Activated naive CD8-positive, alpha-beta T cell treated with anti-CD3 and anti-CD28 coated beads for 36 hours (primary cell): ENCODE measurements around the gene XCL2. TPM values are rescaled to one million over a fixed set of nuclear protein-coding genes. Genes with fewer than 3 reads are reported as not detected.
"Not testable (repeated sequence)": the region's sequence is repeated elsewhere in the genome, so short reads cannot be mapped to it uniquely, and the experiment has no call there.

ENCODE experiments used
- DNase-seq: peaks from one replicate; pipeline ENCODE4 v3.0.0; 2021
- H3K27ac Mint-ChIP-seq: one replicate; pipeline ENCODE4 v1.8.0; 2022; ENCODE audit warnings: mild to moderate bottlenecking, moderate library complexity, mixed read lengths
- H3K27me3 Mint-ChIP-seq: one replicate; pipeline ENCODE4 v1.8.0; 2022; ENCODE audit warnings: mild to moderate bottlenecking, mixed read lengths
- H3K36me3 Mint-ChIP-seq: one replicate; pipeline ENCODE4 v1.8.0; 2021; ENCODE audit warnings: mild to moderate bottlenecking, mixed read lengths
- H3K4me1 Mint-ChIP-seq: one replicate; pipeline ENCODE4 v1.8.0; 2021; ENCODE audit warnings: mixed read lengths
- H3K4me3 Mint-ChIP-seq: one replicate; pipeline ENCODE4 v1.8.0; 2022; ENCODE audit warnings: mild to moderate bottlenecking, moderate library complexity, mixed read lengths
- H3K9me3 Mint-ChIP-seq: one replicate; pipeline ENCODE4 v1.8.0; 2022; ENCODE audit warnings: mixed read lengths
- total RNA-seq, 2 experiments: library from RNA; stranded (reverse); gene quantifications; one replicate each; pipeline ENCODE4 v1.2.3, GENCODE V29; 2021

Gene XCL2, protein sequence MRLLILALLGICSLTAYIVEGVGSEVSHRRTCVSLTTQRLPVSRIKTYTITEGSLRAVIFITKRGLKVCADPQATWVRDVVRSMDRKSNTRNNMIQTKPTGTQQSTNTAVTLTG
- total RNA-seq: 100 to 1,000 TPM; 136 to 139 TPM

DNA sequence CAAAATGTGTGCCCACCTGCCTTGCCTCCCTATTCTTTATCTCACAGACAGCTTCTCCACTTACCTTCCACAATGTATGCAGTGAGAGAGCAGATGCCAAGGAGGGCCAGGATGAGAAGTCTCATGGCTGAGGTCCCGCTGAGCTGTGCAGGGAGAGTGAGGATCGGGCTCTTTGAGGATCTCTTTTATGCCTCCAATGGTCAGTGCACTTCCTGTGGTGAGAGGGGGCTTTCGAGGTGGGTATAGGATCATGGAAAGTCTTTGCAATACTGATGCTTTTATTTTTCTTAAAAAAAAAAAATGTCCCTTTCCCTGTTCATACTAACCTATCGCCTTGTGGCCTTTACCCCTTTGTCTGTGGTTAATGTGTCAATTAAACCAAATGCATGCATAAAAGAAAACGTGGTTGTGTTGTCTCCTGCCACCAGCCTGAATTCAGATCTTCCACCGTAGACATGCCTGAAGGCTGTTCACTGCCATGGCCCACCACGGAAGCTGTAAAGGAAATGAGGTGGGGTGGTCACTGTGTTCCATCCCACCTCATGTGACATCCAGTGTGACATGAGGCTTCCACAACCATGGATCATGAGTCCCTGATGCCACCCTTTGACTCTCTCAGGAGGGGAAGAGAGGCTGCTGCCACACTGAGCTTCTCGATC lies at the start of gene XCL2:
XCL2 (minus strand) TSS at position 158 of the 659 bp plus-strand sequence; CDS start at position 125, 33 bp downstream.
- Mint-ChIP-seq H3K27ac (peak within 1 kb of the TSS; percentile 84), H3K4me3 (peak within 1 kb of the TSS; percentile 79)

DNA sequence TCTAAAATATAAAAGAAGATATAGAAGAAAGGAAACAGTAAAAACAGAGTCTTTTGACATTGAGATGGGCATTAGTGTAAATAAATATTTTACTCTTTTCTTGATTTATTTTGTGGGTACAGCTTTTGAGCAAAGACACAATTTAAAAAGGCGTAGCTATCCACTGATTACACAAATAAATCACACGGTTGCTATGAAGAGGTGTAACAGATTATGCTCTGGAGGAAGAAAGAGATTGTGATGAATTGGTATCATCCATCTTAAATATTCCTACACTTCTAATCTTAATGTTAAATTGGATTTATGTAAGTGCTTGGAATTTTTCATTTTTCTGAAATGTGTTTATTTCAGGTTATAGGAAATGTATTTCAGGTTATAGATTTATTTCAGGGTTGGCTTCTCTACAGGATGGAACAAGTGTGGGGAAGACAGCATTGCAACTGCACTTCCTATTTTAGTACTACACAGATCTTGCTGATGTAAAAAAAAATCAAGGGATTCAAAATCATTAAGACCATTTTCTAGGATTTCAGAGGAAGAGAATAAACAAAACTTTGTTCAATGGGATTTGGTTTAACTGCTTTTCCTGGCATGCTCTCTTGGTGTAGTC lies 47.9 kb upstream of the XCL2 start:
- Mint-ChIP-seq H3K36me3 (peaks cover 3% of the 10 kb centered on the region), H3K9me3 (peaks cover 6% of the 10 kb centered on the region), H3K4me3 (no peak overlapping the region), H3K27me3 (no peaks in the 10 kb centered on the region), H3K4me1 (no peaks in the 10 kb centered on the region), H3K27ac (no peak overlapping the region)
- no peak for DNase-seq

More for the DNA sequence above, at the start of gene XCL2:
- Mint-ChIP-seq H3K36me3 (peaks cover 38% of the 10 kb centered on the region), H3K9me3 (peaks cover 17% of the 10 kb centered on the region), H3K4me1 (peaks cover 20% of the 10 kb centered on the region)
- H3K27me3 Mint-ChIP-seq, DNase-seq: not testable (repeated sequence)

DNA sequence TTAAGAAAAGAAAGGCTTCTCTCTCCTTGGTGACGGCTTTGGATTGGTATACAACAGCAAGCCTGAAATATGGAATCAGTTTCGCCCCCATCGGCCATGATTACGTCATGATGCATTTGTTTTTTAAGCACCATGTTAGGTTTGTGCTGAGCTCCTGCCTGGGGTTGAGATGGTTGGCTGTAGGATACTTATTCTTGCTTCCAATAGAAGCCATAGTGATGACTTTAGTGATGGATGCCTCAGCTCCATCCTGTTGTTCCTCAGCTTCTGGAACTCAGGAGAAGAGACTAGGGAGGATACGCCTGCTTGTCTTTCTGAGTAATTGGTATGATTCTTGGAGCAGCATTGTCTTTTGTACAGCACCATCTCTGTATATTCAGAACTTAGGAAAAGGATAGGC lies 47.3 kb upstream of the XCL2 start:
- H3K27me3 Mint-ChIP-seq: no peaks in the 10 kb centered on the region
- no peak overlapping the region for H3K27ac Mint-ChIP-seq
- DNase-seq: no peak
- peaks cover 6% of the 10 kb centered on the region for H3K9me3 Mint-ChIP-seq
- H3K4me1 Mint-ChIP-seq: no peaks in the 10 kb centered on the region
- H3K36me3 Mint-ChIP-seq: peaks cover 3% of the 10 kb centered on the region
- no peak overlapping the region for H3K4me3 Mint-ChIP-seq

DNA sequence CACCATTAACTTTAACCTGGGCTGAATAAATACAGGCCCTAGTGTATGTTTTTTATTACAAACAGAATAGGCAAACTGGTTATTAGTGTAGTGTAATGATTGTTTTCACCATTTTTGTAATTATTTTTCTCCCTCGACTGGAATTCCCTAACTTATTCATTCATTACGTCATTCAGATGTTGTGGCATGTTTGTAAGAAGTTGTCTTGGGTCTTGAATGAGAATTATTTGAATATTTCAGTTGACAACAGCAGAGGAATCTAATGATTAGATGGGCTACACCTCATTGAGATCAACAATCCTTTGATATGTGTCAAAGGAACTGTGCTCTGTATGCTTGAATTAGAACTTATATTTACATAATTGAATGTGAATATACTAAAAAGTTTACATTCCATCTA lies 45.4 kb upstream of the XCL2 start:
- no peak overlapping the region for H3K4me3 Mint-ChIP-seq
- DNase-seq: no peak
- no peak overlapping the region for H3K27ac Mint-ChIP-seq
- H3K36me3 Mint-ChIP-seq: peaks cover 3% of the 10 kb centered on the region
- peaks cover 5% of the 10 kb centered on the region for H3K9me3 Mint-ChIP-seq
- no peaks in the 10 kb centered on the region for H3K4me1 Mint-ChIP-seq
- H3K27me3 Mint-ChIP-seq: no peaks in the 10 kb centered on the region

DNA sequence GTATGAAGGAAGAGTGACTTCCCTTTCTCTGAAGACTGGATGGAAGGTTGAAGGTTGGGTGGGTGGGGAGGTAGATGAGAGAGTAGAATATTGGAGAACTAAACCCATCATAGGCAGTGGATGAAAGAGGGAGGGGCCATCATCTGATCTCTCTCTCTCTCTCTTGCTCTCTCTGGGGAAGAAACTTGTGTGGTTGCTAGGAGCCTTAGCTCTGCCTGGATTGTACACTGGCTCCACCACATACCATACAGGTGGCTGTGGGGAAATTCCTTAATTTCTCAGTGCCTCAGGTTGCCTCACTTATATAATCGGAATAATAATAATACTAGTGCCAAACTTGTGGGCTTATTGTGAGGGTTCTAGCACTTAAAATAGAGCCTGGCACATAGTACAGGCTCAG lies 42.1 kb upstream of the XCL2 start:
- H3K27me3 Mint-ChIP-seq: no peaks in the 10 kb centered on the region
- DNase-seq: no peak

DNA sequence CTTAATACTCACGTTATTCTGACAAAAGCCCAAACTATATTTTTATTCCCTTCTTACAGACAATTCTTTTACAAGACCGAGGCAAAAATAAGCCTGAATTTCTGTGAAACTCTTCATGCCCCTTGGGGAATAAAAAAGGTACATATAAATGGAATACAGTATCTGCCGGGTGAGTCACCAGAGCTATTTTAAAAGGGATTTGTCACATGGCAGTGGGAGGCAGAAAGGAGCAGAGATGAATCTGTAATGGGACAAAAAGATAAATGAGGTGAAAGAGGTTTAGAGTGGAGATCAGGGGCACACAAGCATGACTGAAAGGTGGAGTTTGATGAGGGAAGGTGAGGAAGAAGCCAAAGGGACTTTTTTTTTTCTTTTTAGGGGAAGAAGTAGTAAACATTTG lies 41.4 kb upstream of the XCL2 start:
- Mint-ChIP-seq H3K27me3 (no peaks in the 10 kb centered on the region), H3K27ac (no peak overlapping the region), H3K4me1 (no peaks in the 10 kb centered on the region), H3K4me3 (no peak overlapping the region), H3K9me3 (peaks cover 5% of the 10 kb centered on the region), H3K36me3 (peaks cover 3% of the 10 kb centered on the region)
- DNase-seq: no peak

More for the DNA sequence above, 42.1 kb upstream of the XCL2 start:
- no peak overlapping the region for H3K4me3 Mint-ChIP-seq
- H3K36me3 Mint-ChIP-seq: peaks cover 3% of the 10 kb centered on the region
- H3K9me3 Mint-ChIP-seq: peaks cover 5% of the 10 kb centered on the region
- no peaks in the 10 kb centered on the region for H3K4me1 Mint-ChIP-seq
- H3K27ac Mint-ChIP-seq: no peak overlapping the region

DNA sequence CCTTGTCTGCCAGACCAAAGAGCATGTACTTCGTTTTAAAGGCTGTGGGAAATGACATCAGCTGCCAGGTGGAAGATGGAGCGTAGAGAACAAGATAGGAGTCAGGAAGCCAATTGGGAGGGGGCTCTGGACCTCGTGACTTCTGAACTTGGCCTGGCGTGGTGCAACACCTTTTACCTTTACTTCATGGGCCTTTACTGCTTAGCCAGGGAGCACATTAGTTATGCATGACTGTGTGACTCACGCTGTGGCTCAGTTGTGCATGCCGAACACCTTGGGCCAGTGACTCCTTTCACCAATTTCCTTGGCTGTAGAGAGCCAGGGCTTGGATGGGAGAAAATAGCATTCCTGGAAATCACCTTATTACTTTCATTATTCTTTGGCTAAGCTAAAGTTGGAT lies 39.8 kb upstream of the XCL2 start:
- Mint-ChIP-seq H3K4me1 (peaks cover 7% of the 10 kb centered on the region), H3K27me3 (no peaks in the 10 kb centered on the region), H3K4me3 (no peak overlapping the region), H3K27ac (no peak overlapping the region), H3K9me3 (peaks cover 5% of the 10 kb centered on the region), H3K36me3 (peaks cover 14% of the 10 kb centered on the region)
- no peak for DNase-seq

DNA sequence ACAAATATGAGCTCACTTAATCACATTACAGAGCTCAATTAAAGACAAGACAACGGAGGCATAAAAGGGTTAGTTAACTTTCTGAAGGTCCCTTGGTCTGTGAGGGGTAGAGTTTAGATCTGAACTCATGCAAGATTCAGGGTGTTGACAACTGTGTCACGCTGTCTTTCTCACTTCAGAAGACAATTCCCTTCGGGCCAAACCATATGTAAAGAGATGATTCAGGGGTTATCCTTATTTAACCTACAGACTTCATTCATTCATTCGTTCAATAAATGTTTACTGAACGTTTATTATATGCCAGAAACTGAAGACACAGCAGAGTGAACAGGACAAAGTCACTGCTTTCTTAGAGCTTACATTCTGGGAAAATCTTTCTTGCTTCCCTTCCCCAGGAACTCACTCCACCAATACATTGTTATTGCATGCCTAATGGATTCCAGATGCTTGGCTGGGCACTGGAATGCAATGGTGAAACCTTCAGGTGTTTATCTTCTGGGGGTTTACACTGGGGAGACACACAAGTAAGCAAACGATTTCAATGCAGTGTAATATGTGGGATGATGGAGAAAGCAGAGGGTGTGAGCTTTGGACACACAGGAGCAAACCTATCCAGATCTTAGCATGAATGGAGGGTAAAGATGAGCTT lies 39.0 kb upstream of the XCL2 start:
- H3K36me3 Mint-ChIP-seq: peaks cover 18% of the 10 kb centered on the region
- peaks cover 5% of the 10 kb centered on the region for H3K9me3 Mint-ChIP-seq
- no peak overlapping the region for H3K27ac Mint-ChIP-seq
- H3K27me3 Mint-ChIP-seq: no peaks in the 10 kb centered on the region
- DNase-seq: no peak
- H3K4me3 Mint-ChIP-seq: no peak overlapping the region
- peaks cover 9% of the 10 kb centered on the region for H3K4me1 Mint-ChIP-seq

DNA sequence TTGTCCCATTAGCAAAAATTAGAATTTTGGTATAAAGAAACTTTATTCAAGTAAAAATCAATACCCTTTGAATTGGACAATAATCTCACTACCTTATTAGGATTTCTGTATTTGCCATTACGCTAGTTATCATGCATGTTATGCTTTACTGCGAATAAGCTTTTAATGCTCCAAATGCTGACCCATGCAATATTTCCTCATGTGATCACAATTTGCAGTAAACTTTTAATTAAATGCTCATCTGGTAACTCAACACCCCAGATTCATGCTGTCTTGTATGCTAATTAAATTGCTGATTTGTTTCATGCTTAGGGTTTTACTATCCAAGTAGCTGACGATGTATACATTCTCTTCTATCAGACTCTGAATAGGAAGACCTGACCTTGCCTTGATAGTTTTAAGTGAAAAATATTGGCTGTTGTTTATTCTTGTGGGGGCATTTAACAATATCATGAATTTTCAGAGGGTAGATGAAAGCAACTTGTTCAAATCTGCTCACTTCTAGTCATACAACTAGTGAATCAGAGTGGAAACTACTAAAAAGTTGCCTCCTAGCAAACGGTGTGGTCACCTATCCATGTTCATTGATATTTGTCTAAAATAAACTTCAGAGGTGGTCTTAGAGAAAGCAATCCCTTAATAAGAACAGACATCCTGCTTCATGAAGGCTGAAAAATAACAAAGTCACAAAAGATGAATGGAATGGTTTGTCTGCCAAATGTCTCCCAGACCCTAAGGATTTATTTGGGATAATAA lies 38.2 kb upstream of the XCL2 start:
- DNase-seq: no peak
- Mint-ChIP-seq H3K4me3 (no peak overlapping the region), H3K27ac (no peak overlapping the region), H3K4me1 (peaks cover 9% of the 10 kb centered on the region), H3K27me3 (no peaks in the 10 kb centered on the region), H3K36me3 (peaks cover 21% of the 10 kb centered on the region), H3K9me3 (no peaks in the 10 kb centered on the region)

DNA sequence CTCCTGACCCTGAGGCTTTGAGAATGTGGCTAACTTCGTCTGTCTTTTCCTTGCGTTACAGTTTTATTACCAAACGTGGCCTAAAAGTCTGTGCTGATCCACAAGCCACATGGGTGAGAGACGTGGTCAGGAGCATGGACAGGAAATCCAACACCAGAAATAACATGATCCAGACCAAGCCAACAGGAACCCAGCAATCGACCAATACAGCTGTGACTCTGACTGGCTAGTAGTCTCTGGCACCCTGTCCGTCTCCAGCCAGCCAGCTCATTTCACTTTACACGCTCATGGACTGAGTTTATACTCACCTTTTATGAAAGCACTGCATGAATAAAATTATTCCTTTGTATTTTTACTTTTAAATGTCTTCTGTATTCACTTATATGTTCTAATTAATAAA lies 37.2 kb upstream of the XCL2 start:
- not testable (repeated sequence) for H3K27me3 Mint-ChIP-seq, H3K27ac Mint-ChIP-seq, DNase-seq, H3K9me3 Mint-ChIP-seq, H3K4me3 Mint-ChIP-seq
- Mint-ChIP-seq H3K4me1 (peaks cover 12% of the 10 kb centered on the region), H3K36me3 (peaks cover 24% of the 10 kb centered on the region)

DNA sequence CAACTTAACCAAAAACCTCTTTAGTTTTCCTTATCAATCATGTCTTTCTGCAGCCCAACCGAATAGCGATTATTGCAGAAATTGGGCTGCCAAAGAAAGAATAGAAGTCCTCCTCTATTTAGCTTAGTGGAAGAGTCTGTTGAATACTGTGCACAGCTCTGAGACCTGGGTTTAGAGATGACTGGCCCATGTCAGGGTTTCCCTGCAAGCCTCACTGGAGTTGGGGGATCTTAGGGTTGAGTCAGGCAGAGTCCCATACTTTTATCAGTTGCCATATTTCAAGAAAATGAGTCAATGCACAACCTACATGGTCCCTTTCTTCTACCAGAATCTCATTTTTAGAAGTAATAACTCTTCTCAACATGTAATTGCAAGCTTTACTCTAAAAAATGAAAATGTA lies 36.5 kb upstream of the XCL2 start:
- not testable (repeated sequence) for H3K9me3 Mint-ChIP-seq, H3K27me3 Mint-ChIP-seq, H3K27ac Mint-ChIP-seq, H3K4me3 Mint-ChIP-seq, DNase-seq
- Mint-ChIP-seq H3K36me3 (peaks cover 24% of the 10 kb centered on the region), H3K4me1 (peaks cover 15% of the 10 kb centered on the region)

DNA sequence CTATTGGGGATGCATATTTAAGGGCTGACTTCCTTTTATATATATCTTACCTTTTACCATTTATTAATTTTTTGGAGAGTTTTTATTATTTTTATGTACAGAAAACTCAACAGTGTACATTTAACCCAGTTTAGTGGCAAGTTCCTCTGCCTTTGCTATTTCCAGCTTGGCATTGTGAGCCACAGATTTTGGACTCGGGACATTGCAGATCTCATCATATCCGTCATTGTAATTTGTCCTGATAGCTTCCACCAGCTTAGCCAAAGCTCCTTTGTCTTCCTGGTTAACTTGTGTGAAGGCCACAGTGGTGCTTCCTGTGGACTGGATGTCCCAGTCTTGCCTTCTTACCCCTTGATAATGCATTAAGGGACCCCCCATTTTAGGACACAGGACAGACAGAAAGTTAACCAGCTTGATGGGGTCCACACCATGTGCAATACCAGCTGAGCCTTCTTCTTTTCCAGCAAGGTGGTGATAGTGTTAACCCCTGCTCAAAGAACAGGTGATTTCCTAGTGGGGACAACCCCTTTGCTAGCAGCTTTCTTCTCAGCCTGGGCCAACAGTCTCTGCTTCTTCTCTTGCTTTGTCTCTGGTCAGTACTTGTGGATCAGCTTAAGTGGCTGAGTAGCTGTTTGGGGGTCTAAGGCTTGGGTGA lies 34.9 kb upstream of the XCL2 start:
- not testable (repeated sequence) for DNase-seq
- H3K4me3 Mint-ChIP-seq: peak overlapping the region; percentile 72

DNA sequence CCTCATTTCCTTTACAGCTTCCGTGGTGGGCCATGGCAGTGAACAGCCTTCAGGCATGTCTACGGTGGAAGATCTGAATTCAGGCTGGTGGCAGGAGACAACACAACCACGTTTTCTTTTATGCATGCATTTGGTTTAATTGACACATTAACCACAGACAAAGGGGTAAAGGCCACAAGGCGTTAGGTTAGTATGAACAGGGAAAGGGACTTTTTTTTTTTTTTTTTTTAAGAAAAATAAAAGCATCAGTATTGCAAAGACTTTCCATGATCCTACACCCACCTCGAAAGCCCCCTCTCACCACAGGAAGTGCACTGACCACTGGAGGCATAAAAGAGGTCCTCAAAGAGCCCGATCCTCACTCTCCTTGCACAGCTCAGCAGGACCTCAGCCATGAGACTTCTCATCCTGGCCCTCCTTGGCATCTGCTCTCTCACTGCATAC lies 32.5 kb upstream of the XCL2 start, which contains the start of gene XCL1:
XCL1 (plus strand) TSS at position 361 of the 444 bp plus-strand sequence; CDS start at position 394, 33 bp downstream.
- H3K9me3 Mint-ChIP-seq, H3K27me3 Mint-ChIP-seq: not testable (repeated sequence)
- Mint-ChIP-seq H3K4me3 (peak within 1 kb of the TSS; percentile 82), H3K36me3 (peaks cover 24% of the 10 kb centered on the region), H3K4me1 (peaks cover 32% of the 10 kb centered on the region), H3K27ac (peak within 1 kb of the TSS; percentile 87)
- DNase-seq: peak; percentile 62

More for the DNA sequence above, 34.9 kb upstream of the XCL2 start:
- H3K27me3 Mint-ChIP-seq, H3K27ac Mint-ChIP-seq, H3K9me3 Mint-ChIP-seq: not testable (repeated sequence)
- Mint-ChIP-seq H3K36me3 (peaks cover 24% of the 10 kb centered on the region), H3K4me1 (peaks cover 23% of the 10 kb centered on the region)

DNA sequence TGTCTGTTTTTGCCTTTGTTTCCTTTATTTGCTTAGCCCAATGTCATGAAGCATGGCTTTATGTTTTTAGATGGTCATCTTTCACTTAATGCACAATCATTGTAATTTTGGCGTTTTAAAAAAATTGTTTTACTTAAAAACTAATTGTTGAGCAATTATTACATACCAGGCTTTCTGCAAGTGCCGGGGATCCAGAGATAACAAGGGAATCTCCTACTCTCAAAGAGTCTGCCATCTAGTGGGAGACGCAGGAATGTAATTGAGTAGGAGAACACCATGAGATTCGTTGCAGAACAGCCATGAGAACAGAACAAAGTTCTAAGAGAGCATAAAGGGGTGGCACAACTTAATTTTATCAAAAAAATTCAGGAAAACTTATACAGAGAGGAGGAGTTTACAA lies 30.4 kb upstream of the XCL2 start:
- H3K4me3 Mint-ChIP-seq, H3K27ac Mint-ChIP-seq, H3K27me3 Mint-ChIP-seq, DNase-seq, H3K9me3 Mint-ChIP-seq: not testable (repeated sequence)
- H3K36me3 Mint-ChIP-seq: peaks cover 18% of the 10 kb centered on the region
- H3K4me1 Mint-ChIP-seq: peaks cover 28% of the 10 kb centered on the region
